Measurements from ENCODE around the gene TMCO4. TPM values are rescaled to one million over a fixed set of nuclear protein-coding genes. Genes with fewer than 3 reads are reported as not detected.

TMCO4 gene
- total RNA-seq, 1 experiment from 2014 or later, result 7.2 TPM

GRCh38 chr1:19734472-19734999, 65.2 kb downstream of the TMCO4 start:
- ChIA-PET CTCF (interaction anchor here (0.6 to 1.1 kb wide), 3 partner anchors 12 to 19 kb away, joined by 4 read pairs; no protein-coding TSS in a partner anchor), POLR2A (no interaction called here)
- DNase-seq (ENCODE audit: low spot score) (no peak), ATAC-seq (no peak)
- Mint-ChIP-seq H3K4me3 (no peak overlapping the region), H3K9me3 (peaks cover 16% of the 10 kb centered on the region), H3K36me3 (0 out of 2 replicates have a peak, but pooled peaks cover 10% of the 10 kb centered on the region), H3K27me3 (ENCODE audit: low read depth) (no peaks in the 10 kb centered on the region), H3K4me1 (no peaks in the 10 kb centered on the region), H3K27ac (no peak overlapping the region)
- TF ChIP-seq SMAD4 (CRISPR knock-in tag; IDR thresholded peaks at IDR 0.05), result no peak
- TF ChIP-seq ATF2 (CRISPR knock-in tag; IDR thresholded peaks at IDR 0.05; ENCODE audit: borderline replicate concordance, low read depth), result no peak
- no peak for TF ChIP-seq ZBTB21 (CRISPR knock-in tag; IDR thresholded peaks at IDR 0.05; ENCODE audit: borderline replicate concordance)
- TF ChIP-seq PREB (CRISPR knock-in tag; IDR thresholded peaks at IDR 0.05; ENCODE audit: borderline replicate concordance), result no peak
- no peak for TF ChIP-seq CTCF (IDR thresholded peaks at IDR 0.05)
- no peak for TF ChIP-seq ZNF416 (CRISPR knock-in tag; IDR thresholded peaks at IDR 0.05)
- no peak for TF ChIP-seq NR2C2 (CRISPR knock-in tag; IDR thresholded peaks at IDR 0.05)
- no peak for TF ChIP-seq CREB1 (CRISPR knock-in tag; IDR thresholded peaks at IDR 0.05)
- no peak for TF ChIP-seq E2F4 (CRISPR knock-in tag; IDR thresholded peaks at IDR 0.05; ENCODE audit: borderline replicate concordance, low read depth)
- TF ChIP-seq SOX15 (CRISPR knock-in tag; IDR thresholded peaks at IDR 0.05), result no peak
- TF ChIP-seq NFE2L1 (CRISPR knock-in tag; IDR thresholded peaks at IDR 0.05), result no peak
- no peak for TF ChIP-seq ELF4 (CRISPR knock-in tag; IDR thresholded peaks at IDR 0.05; ENCODE audit: low read depth)
- TF ChIP-seq MAX (CRISPR knock-in tag; IDR thresholded peaks at IDR 0.05), result no peak
- no peak for TF ChIP-seq ZNF423 (CRISPR knock-in tag; IDR thresholded peaks at IDR 0.05)
- no peak for TF ChIP-seq FOXP1 (CRISPR knock-in tag; IDR thresholded peaks at IDR 0.05; ENCODE audit: borderline replicate concordance)
- TF ChIP-seq ZNF671 (CRISPR knock-in tag; IDR thresholded peaks at IDR 0.05), result no peak
- no peak for TF ChIP-seq TP53 (CRISPR knock-in tag; IDR thresholded peaks at IDR 0.05)
- no peak for TF ChIP-seq ZNF121 (CRISPR knock-in tag; IDR thresholded peaks at IDR 0.05)
- no peak for TF ChIP-seq TEAD4 (CRISPR knock-in tag; IDR thresholded peaks at IDR 0.05)
- TF ChIP-seq NR1H2 (CRISPR knock-in tag; IDR thresholded peaks at IDR 0.05), result no peak

GRCh38 chr1:19734056-19734455, 65.7 kb downstream of the TMCO4 start:
- ChIA-PET CTCF (interaction anchor here (0.6 to 1.1 kb wide), 2 partner anchors 12 to 18 kb away, joined by 4 read pairs; no protein-coding TSS in a partner anchor), POLR2A (no interaction called here)
- no peak for TF ChIP-seq JUN (CRISPR knock-in tag; IDR thresholded peaks at IDR 0.05)
- TF ChIP-seq ATF1 (CRISPR knock-in tag; IDR thresholded peaks at IDR 0.05), result no peak
- no peak for TF ChIP-seq ZNF425 (CRISPR knock-in tag; conservative IDR thresholded peaks at IDR 0.05)
- TF ChIP-seq OVOL2 (CRISPR knock-in tag; IDR thresholded peaks at IDR 0.05; ENCODE audit: borderline replicate concordance), result no peak
- TF ChIP-seq ZSCAN18 (CRISPR knock-in tag; IDR thresholded peaks at IDR 0.05), result no peak
- no peak for TF ChIP-seq GRHL2 (CRISPR knock-in tag; IDR thresholded peaks at IDR 0.05; ENCODE audit: insufficient replicate concordance, severe bottlenecking)
- H3K4me3 Mint-ChIP-seq, result no peak overlapping the region
- H3K36me3 Mint-ChIP-seq, result 0 out of 2 replicates have a peak, but pooled peaks cover 10% of the 10 kb centered on the region
- H3K9me3 Mint-ChIP-seq, result peaks cover 14% of the 10 kb centered on the region
- H3K4me1 Mint-ChIP-seq, result no peaks in the 10 kb centered on the region
- no peak for ATAC-seq
- no peak for DNase-seq (ENCODE audit: low spot score)
- H3K27me3 Mint-ChIP-seq (ENCODE audit: low read depth), result no peaks in the 10 kb centered on the region
- H3K27ac Mint-ChIP-seq, result no peak overlapping the region
